Measurements from ENCODE around the gene KBTBD6.
"Not testable (repeated sequence)": the region's sequence is repeated elsewhere in the genome, so short reads cannot be mapped to it uniquely, and the experiment has no call there.

DNA sequence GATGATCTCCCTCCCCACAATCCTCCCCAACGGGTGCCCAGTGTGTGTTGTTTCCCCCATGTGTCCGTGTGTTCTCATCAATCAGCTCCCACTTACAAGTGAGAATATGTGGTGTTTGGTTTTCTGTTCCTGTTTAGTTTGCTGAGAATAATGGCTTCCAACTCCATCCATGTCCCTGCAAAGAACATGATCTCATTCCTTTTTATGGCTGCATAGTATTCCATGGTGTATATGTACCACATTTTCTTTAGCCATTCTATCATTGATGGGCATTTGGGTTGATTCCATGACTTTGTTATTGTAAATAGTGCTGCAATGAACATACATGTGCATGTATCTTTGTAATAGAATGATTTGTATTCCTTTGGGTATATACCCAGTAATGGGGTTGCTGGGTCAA is 36.9 kb downstream of the KBTBD6 start:
- TF ChIP-seq, protein P1, sequence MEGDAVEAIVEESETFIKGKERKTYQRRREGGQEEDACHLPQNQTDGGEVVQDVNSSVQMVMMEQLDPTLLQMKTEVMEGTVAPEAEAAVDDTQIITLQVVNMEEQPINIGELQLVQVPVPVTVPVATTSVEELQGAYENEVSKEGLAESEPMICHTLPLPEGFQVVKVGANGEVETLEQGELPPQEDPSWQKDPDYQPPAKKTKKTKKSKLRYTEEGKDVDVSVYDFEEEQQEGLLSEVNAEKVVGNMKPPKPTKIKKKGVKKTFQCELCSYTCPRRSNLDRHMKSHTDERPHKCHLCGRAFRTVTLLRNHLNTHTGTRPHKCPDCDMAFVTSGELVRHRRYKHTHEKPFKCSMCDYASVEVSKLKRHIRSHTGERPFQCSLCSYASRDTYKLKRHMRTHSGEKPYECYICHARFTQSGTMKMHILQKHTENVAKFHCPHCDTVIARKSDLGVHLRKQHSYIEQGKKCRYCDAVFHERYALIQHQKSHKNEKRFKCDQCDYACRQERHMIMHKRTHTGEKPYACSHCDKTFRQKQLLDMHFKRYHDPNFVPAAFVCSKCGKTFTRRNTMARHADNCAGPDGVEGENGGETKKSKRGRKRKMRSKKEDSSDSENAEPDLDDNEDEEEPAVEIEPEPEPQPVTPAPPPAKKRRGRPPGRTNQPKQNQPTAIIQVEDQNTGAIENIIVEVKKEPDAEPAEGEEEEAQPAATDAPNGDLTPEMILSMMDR (IDR thresholded peaks at IDR 0.05): not testable (repeated sequence)
- not testable (repeated sequence) for TF ChIP-seq POLR2A (IDR thresholded peaks at IDR 0.05)
